K562 (cell line): ENCODE measurements around the gene LETM1. TPM values are rescaled to one million over a fixed set of nuclear protein-coding genes. Genes with fewer than 3 reads are reported as not detected.

Experiments
- ATF1 ChIP-seq, 2 experiments: fragments of 450-650 bp in 1 of 2; IDR thresholded peaks; 2 replicates each; pipeline ENCODE4 v1.6.1; 2016; ENCODE audit warnings: missing compliant biosample characterization in 1 of 2, missing genetic modification characterization in 1 of 2
- CBFA2T2 ChIP-seq: fragments of 450-650 bp; conservative IDR thresholded peaks from 2 replicates; pipeline ENCODE4 v1.6.1; 2017; ENCODE audit warnings: mild to moderate bottlenecking
- GATAD2B ChIP-seq: fragments of 450-650 bp; IDR thresholded peaks from 2 replicates; pipeline ENCODE4 v1.6.1; 2017; ENCODE audit warnings: mild to moderate bottlenecking, borderline replicate concordance
- PBX2 ChIP-seq, 2 experiments: IDR thresholded peaks in 1 of 2; conservative IDR thresholded peaks in 1 of 2; 2 replicates each; pipeline ENCODE4 v1.6.1; 2016; ENCODE audit warnings: low read depth in 2 of 2, mild to moderate bottlenecking in 1 of 2, missing compliant biosample characterization in 1 of 2, missing genetic modification characterization in 1 of 2, moderate library complexity in 1 of 2
- RAD51 ChIP-seq: fragments of 450-650 bp; IDR thresholded peaks from 2 replicates; pipeline ENCODE4 v1.7.1; 2016; ENCODE audit warnings: low read depth, mild to moderate bottlenecking, borderline replicate concordance
- RCOR1 ChIP-seq, 2 experiments: IDR thresholded peaks; 2 replicates each; pipeline ENCODE4 v1.6.1; 2012; ENCODE audit warnings: low read depth in 2 of 2, low read length in 2 of 2, borderline replicate concordance in 1 of 2, improper control_type of control experiment in 1 of 2
- ZNF778 ChIP-seq: fragments of 450-650 bp; formaldehyde crosslinking; IDR thresholded peaks from 2 replicates; pipeline ENCODE4 v1.4.0; 2020; ENCODE audit warnings: mild to moderate bottlenecking, moderate library complexity
- polyA plus RNA-seq, 8 experiments: library from polyadenylated mRNA; depleted of rRNA in 4 of 8; stranded (reverse) in 5 of 8; unstranded in 3 of 8; fragments of >200 nt; fragmentation: Nextera tagmentation in 2 of 8; fragmentation: Illumina TruSeq in 1 of 8; extraction: Ambion mirVana in 2 of 8; extraction: Trizol in 1 of 8; gene quantifications; 2 replicates each; pipeline versions ENCODE4 v1.2.1 to v1.2.3, GENCODE V29; 2011 to 2014; ENCODE audit warnings: inconsistent platforms in 1 of 8, missing spikeins in 1 of 8
- total RNA-seq, 7 experiments: library from RNA; depleted of rRNA in 6 of 7; stranded (reverse); fragments of >200 nt in 6 of 7; fragmentation: Illumina TruSeq in 2 of 7; extraction: Trizol in 2 of 7; gene quantifications; 2 replicates each; pipeline versions ENCODE4 v1.2.1 to v1.2.3, GENCODE V29; 2011 to 2021; ENCODE audit warnings: low replicate concordance in 1 of 7

Gene LETM1
- total and polyA plus RNA-seq, 9 of the 15 experiments (the other 6 are each of a cell fraction or from before 2014, with no cell fraction given), result 3.9 to 109 (median 35.0) TPM

GRCh38 chr4:1784789-1785591 is 71.0 kb downstream of the LETM1 start (continued):
- peak; percentile 91 for TF ChIP-seq CBFA2T2
- peak; percentile 88; the same call in 1 of the 2 replicates for TF ChIP-seq GATAD2B
- no peak for TF ChIP-seq RAD51
- TF ChIP-seq ZNF778 (CRISPR knock-in tag), result no peak
- TF ChIP-seq ATF1 (CRISPR knock-in tag; IDR thresholded peaks at IDR 0.05), result no peak
- peak; percentile 32; the same call in 1 of the 2 replicates for TF ChIP-seq ATF1 (tag; IDR thresholded peaks at IDR 0.05)
- TF ChIP-seq RCOR1 (IDR thresholded peaks at IDR 0.05; ENCODE audit: borderline replicate concordance in 1 of 2, low read depth in 2 of 2, low read length in 2 of 2), result peak in 1 of 2 experiments; percentile 64; a peak in 2 of 4 replicates
- TF ChIP-seq PBX2 (CRISPR knock-in tag; IDR thresholded peaks at IDR 0.05; ENCODE audit: low read depth), result no peak
- no peak for TF ChIP-seq PBX2 (tag; conservative IDR thresholded peaks at IDR 0.05; ENCODE audit: low read depth)
